ENCODE results near the gene SPSB3.

GRCh38 chr16:1820096-1820945, 38.0 kb upstream of the SPSB3 start:
- TF ChIP-seq CTCF (IDR thresholded peaks at IDR 0.05; ENCODE audit: low read depth, low read length, missing input control) (no peak), TAF1 (conservative IDR thresholded peaks at IDR 0.05) (no peak)

Measured in liver (tissue), 3 donors.